DMS53 treated with DMSO at 0.1 percent for 48 hours (cell line): Measurements from ENCODE around the gene KLHL30.

Experiments used
- DNase-seq: peaks from one replicate; lab custom pipeline; 2025; ENCODE audit not compliant: unreplicated experiment; lab: John Stamatoyannopoulos, UW

Gene KLHL30

GRCh38 chr2:238144262-238144661 lies 5.8 kb downstream of the KLHL30 start:
- DNase-seq: no peak

GRCh38 chr2:238145046-238145445 lies 6.6 kb downstream of the KLHL30 start:
- DNase-seq: no peak

- no peak for DNase-seq
These were observed 7.4 kb downstream of the KLHL30 start for GRCh38 chr2:238145851-238146250.

- no peak for DNase-seq
These were observed 8.5 kb downstream of the KLHL30 start for GRCh38 chr2:238146884-238147544.

- no peak for DNase-seq
These were observed 10.5 kb downstream of the KLHL30 start for GRCh38 chr2:238148981-238149380.

- DNase-seq: no peak
These were observed 11.5 kb downstream of the KLHL30 start for GRCh38 chr2:238149841-238150572.

GRCh38 chr2:238150686-238151085 lies 12.2 kb downstream of the KLHL30 start:
- DNase-seq: no peak

GRCh38 chr2:238151205-238151604 lies 12.7 kb downstream of the KLHL30 start:
- no peak for DNase-seq

GRCh38 chr2:238151628-238152235 lies 13.3 kb downstream of the KLHL30 start:
- DNase-seq: no peak

GRCh38 chr2:238152771-238153688 lies 14.6 kb downstream of the KLHL30 start:
- no peak for DNase-seq

- DNase-seq: no peak
These were observed 16.1 kb downstream of the KLHL30 start for GRCh38 chr2:238154570-238154969.

GRCh38 chr2:238155051-238155760 lies 16.7 kb downstream of the KLHL30 start:
- peak; percentile 37 for DNase-seq

GRCh38 chr2:238155761-238156694 lies 17.6 kb downstream of the KLHL30 start:
- DNase-seq: no peak

- DNase-seq: peak; percentile 34
These were observed 19.1 kb downstream of the KLHL30 start for GRCh38 chr2:238157506-238158017.

GRCh38 chr2:238158018-238158508 lies 19.6 kb downstream of the KLHL30 start:
- no peak for DNase-seq

GRCh38 chr2:238158509-238159070 lies 20.1 kb downstream of the KLHL30 start, which contains the start of gene ERFE:
TSS of gene ERFE (plus strand) at chr2:238158970. CDS start at chr2:238159008, 38 bp downstream.
- peak; percentile 44 for DNase-seq

- peak; percentile 44 for DNase-seq
These were observed 20.6 kb downstream of the KLHL30 start for GRCh38 chr2:238159071-238159539.

GRCh38 chr2:238159661-238160205 lies 21.3 kb downstream of the KLHL30 start:
- DNase-seq: no peak
